ENCODE measurements around the gene LEKR1.
A peak's percentile ranks its signal among the peaks of the same experiment; 100 is the strongest.
"Not testable (repeated sequence)": the region's sequence is repeated elsewhere in the genome, so short reads cannot be mapped to it uniquely, and the experiment has no call there.

LEKR1 gene

DNA sequence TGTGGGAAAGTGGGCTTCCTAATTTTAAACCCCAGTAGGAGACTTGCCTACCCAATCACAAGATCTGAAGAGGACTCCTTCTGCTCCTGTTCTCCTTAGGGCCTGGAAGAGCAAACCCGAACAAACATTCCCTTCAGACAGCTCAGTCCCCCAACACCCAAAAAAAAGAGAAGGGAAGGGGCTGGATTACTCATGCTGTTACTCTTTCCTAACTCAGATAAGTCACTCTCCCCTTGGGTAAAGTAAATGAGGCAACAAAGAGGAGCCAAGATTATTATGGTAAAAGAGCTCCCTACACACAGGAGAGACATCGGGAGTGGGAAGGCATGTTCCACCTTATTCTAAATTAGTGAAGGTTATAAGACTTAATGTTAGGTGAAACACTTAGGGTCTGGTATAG, 18.1 kb upstream of the LEKR1 start:
- DNase-seq (ENCODE audit: low spot score): no peak

DNA sequence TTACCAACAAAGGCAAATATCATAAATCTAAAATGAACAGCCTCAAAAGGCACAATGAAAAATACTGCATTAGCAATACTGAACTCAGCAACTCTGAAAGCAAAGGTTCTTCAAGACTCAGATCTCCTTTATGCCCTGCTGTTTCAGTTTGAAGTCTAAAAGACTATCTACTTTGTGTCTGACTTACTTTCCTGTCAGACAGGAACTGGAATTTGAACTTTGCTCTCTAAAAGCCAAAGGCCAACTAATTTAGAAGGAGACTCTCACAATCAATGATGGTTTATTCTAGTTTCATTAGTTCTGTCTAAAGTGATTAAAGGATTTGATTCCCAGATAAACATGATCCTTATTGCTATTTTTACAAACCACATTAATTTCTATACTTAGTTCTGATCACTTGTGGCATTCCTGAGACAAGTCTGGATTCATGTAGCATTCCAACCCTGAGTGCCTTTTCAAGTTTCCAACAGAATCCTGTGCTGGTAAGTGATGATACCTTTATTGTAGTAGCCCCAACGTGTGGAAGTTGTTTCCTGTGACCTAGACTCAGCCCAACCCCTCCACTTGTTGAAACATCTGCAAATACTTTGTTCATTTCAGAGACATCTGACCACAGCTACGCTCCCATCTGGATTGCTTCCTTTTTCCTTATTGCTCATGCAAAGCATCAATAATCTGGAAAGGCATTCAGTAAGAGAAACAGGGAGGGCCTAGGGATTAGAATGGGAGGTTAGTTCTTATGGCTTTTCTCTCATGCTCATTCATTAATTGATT, 14.9 kb upstream of the LEKR1 start:
- no peak for DNase-seq (ENCODE audit: low spot score)

DNA sequence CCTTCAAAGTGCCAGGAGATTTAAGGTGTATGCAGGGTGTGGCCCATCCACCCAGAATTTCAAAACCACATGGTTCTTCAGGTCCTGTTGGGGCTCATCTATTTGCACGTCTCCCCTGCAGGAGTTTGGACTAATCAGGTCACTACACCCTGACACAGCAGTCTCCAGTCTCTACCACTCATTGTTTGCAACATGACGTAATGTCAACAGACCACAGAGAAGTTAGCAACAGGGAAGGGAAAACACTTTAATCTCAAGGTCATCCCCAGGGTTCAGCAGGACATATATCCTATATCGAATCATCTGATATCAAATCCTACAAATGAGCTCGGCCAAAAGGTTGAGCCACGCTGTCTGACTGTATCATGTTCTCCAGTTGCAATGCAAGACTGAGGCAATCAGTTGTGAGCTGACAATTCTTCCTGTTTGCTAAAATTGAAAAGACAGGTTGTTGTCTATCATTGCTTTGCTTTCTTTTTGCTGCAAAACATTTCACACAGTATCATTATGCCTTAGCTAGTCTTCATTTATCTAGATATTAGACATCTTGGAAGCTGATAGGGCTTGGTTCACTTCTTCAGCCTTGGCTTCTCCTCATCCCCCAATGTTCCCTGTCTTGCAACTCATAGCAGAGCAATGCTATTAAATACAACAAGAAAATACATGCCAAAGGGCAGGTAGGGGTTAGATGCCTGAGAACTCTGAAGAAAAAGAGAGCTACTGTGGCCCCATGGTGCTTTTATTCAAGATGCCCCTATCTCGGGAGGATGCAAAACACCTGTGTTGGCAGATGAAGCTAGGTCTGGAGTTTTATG, 13.4 kb upstream of the LEKR1 start:
- no peak for DNase-seq (ENCODE audit: low spot score)

DNA sequence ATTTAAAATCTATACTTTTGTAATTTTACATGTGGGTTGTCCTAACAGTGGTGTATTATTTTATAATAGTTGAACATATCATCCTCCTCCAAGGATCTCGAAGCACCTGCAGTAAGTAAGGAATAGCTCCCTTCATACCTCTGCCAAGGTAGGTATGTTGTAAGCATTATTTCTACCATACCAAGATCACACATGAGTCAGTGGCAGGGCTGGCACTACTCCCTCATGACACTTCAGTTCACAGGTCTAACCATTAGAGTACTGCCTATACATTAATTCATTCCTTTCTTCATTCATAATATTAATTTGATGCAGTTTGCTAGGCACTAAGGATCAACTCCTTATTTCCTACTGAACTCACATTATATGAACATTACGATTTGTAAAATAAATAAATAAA, 11.9 kb upstream of the LEKR1 start:
- DNase-seq (ENCODE audit: low spot score): no peak

DNA sequence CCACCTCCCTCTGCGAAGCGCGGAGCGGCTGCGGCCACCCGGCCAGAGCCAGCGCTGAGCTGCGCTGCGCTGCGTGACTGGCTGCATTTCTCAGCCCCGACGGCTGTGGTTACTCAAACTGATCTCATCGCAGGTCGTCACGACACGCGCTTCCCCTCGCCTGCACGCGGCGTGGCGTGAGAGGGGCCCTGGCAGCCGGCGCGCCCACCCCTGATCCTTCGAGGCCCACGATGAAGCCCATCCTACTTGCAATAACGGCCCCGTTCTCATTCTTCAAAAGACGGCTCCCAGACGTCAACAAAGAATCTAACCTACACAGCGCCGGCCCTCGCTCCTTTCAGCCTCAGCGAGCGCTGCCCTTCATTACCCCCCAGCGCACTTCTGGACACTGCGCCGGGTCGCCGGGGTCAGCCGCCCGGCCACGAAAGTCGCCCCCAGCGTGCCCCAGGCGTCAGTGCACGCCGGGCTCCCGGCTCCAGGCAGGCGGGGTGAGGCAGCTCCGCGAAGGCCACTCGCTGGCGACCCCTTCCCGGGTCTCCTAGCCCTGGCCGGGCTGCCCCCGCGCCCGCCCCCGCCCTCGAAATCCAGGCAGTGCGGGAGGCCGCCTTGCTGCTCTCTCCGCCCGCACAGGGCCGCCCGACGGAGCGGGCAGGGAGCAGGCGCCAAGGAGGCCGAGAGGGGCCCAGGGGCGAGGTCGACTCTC, 9.9 kb upstream of the LEKR1 start:
- DNase-seq (ENCODE audit: low spot score): no peak

DNA sequence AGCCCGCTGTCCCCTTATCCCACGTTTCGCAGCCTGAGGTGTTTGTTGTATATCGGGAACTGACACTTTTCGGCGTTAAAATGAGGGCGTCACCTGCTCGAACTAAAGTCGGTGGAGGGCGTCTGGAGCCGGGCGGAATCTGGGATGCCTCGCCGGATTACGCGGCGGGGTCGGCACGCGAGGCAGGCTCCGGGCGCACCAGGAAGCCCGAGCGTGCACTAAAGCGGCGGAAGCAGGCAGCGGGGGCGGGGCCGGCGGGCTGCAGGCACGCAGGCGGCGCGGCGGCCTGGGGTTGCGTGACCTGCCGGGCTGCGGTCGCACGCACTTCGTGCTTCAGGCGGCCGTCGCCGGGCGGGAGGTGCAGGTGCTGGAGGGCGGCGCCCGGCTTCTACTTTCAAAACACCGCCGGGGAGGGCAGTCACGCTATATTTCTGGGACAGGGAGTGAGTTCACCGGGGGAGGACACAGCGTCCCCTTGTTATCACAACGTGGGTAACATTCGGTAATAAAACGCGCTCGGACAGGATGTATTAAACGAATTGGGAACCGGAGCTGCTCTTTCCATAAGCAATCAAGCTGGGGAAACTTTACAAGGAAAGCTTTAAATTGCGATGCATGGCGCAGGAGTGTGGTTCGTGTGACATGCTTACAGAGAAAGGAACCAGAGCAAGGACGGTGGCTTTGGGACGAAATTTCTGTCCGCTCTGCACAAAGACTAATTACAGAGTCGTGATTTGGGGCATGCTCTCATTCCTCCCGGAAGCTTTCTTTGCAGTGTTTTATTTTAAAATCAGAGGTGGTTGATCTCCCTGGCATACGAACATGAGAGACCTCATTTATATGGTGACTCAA, 9.1 kb upstream of the LEKR1 start:
- peak; percentile 55 for DNase-seq (ENCODE audit: low spot score)

DNA sequence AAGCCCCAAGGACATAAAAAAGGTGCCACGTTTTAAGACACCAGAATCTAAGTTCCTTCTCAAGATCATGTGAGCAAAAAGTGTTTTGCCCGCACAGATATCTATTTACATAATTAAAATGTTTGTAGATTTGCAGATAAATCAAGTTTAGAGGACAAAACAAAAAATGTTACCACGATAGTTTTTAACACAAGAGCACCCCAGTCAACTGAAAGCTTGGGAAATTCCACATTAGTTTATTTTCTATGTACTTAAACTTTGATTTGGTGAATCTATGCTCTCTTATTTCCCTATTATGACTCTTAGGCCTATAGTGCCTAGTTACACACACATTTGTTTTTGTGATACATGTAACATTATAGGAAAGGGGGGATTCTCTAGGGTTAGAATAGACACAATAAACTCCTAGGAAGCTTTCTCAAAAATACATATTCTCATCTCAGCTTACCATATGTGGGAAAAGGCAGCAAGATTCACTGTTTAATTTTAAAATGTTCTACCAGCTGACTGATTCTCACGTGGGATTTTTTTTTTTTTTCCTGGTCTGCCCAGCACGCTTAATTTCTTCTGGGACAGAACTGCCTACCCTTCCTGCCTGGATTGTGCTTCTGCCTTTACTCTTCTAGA, 8.4 kb upstream of the LEKR1 start:
- DNase-seq (ENCODE audit: low spot score): no peak

DNA sequence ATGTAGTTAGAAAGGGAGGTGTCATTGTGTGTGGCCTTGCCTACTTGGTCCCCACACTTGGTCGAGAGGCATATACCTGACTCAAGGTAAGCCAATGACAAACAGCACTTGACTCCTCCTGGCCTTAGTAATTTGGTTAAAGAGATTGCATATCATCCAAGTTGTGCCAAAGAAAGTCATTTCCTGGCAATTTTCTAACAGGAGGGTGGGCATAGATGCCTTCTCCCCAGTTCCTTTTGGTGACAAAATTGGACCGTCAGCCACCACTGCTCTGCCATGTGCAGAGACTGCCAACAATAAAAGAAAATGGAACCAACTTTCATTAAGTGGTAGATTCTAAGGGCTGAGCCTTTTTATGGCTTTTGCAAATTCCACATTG, 7.9 kb upstream of the LEKR1 start:
- no peak for DNase-seq (ENCODE audit: low spot score)

DNA sequence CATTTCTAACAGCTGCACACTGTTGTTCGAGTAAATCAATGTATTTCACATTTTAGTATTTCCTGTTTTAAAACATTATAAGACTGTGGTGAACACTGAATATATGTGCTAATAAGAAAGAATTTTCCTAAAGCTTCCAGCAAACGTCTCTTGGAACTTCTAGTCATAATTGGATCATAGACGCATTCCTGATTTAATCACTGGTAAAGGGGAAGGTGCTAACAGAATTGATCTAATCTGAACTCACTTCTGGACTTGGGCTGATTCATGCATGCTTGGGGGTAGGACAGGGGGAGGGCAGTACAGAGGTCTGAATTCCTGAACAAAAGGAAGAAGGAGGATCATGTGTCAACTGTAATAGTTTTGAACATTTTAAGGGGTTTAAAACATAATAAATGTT, 7.3 kb upstream of the LEKR1 start:
- DNase-seq (ENCODE audit: low spot score): no peak

DNA sequence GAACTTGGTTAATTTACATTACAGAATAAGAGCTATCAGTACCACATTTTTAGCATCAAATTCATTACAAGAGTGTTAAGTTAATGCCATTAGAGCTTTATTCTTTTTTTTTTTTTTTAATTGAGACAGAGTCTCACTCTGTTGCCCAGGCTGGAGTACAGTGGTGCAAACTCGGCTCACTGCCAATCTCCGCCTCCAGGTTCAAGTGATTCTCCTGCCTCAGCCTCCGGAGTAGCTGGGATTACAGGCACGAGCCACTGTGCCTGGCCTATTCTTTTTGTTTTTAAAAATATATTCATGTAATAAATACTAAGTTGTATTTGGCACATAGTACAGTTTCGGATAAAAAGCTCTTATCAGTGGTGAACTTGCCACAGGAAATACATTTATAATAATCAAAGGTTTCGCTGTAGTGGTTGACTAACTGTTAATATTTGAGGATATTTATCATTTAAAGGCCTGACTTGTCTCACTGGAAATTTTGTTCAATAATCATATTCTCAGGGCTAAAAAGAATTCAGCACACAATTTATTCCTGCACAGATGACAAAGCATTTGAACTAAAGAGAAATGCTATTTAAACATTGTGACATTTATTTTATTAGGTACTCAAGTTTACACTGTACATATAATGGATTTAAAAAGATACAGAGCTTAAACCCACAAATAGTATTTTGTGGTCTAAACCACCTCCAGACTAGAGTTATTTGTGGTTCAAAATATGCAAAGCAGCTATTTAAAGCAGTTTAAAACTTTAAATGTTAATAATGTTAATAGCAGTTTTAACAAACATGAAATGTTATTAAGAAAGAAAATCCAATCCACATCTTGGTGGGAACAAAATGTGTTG, 6.1 kb upstream of the LEKR1 start:
- no peak for DNase-seq (ENCODE audit: low spot score)

DNA sequence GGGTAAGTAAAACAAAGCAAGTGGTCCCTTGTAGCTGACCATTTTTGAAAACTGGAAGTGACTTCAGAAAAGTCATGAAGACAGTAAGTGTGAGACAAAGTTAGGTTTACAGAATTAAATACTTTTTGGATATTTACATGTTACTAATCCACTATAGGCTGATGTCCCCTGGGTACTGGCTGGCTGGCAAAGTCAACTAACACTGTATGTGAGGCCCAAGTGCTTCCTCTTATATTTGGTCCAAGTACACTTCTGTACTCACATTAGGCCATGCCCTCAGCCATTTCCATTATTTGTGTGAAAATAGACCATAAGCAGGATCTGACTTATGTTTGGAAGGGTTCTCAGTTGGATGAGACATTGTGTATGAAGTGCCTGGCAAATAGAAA, 5.5 kb upstream of the LEKR1 start:
- no peak for DNase-seq (ENCODE audit: low spot score)

DNA sequence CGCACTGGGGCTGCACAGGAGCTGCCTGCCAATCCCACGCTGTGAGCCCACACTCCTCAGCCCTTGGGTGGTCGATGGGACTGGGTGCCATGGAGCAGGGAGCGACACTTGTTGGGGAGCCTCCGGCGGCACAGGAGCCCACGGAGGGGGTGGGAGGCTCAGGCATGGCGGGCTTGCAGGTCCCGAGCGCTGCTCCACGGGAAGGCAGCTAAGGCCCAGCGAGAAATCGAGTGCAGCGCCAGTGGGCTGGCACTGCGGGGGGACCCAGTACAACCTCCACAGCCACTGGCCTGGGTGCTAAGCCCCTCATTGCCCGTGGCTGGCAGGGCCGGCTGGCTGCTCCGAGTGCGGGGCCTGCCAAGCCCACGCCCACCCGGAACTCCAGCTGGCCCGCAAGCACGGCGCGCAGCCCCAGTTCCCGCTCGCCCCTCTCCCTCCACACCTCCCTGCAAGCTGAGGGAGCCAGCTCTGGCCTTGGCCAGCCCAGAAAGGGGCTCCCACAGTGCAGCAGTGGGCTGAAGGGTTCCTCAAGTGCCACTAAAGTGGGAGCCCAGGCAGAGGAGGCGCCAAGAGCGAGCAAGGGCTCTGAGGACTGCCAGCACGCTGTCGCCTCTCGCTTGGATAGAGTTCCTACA, 3.4 kb upstream of the LEKR1 start:
- not testable (repeated sequence) for DNase-seq (ENCODE audit: low spot score)

DNA sequence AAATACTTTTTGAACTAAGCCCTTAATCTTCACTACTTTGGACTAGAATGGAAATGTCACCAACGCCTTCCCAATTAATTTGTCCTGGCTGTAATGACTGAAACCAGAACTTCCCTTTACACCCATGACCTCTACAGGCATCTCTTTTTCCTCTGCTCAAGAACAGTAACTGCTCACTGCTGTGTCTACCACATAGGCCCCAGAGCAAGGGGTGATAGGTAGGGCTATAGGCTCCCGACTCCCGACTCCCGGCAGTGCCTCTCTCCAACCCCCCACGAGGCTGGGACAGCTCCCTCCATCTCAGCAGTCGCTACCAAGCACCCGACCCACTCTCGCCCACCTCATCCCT, 384 bp upstream of the LEKR1 start:
- no peak for DNase-seq (ENCODE audit: low spot score)

DNA sequence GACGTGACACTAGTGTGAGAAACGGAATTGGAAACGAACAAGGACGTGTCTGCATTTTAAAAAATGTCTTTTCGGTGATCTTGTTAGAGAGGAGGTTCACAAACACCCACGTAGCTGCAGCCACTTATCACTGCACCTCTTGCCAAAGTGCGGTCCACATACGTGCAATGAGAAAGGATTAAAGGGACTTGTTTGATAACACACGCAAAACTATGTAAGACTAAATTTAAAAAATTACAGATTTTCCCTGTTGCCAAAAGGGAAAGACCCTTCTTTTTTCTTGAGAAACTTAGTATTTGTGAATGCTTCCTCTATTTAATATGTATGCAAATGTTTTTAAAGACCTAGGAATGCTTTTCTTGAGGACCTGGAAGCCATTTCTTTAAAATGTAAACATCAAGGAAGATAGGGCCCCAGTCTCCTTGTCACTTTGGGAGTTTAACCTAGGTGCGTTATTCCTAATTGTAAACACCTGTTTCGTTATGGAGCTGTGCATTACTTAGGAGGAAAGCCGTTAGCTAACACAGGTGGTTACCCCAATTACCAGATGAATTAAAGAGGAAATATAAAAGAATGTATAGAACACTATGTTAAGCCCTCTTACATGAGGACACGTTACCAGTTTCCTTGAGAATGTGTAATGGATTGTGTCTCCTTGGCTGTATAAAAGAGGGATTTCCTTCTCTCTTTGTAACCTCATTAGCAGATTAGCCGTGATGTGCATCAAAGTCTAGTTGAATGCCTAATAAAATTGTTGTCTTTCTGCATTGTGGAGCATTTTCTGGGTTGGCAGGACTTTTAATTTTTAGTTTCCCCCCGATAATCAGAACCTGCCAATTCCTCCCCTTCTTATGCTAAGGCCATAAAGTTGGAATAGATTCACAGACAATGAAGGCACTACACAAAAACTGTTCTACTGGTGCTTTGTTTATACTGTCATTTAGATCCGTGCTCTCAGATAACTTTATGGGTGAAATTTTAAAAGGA, 1.0 kb downstream of the LEKR1 start:
- peak; percentile 56 for DNase-seq (ENCODE audit: low spot score)

DNA sequence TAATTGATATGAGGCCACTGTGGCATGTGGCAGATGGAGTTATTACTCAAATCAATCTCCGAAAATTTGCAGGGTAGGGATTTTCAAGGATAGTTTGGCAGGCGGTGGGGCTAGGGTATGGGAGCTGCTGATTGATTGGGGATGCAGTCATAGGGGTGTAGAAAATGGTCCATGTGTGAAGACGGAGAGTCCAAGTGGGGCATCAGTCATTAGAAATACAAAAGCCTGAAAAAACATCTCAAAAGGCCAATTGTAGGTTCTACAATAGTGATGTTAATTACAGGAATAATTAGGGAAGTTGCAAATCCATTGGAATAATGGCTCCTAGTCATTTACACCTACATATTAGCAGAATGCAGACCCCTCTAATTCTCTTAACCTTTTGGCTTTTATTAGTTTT, 4.9 kb downstream of the LEKR1 start:
- no peak for DNase-seq (ENCODE audit: low spot score)

DNA sequence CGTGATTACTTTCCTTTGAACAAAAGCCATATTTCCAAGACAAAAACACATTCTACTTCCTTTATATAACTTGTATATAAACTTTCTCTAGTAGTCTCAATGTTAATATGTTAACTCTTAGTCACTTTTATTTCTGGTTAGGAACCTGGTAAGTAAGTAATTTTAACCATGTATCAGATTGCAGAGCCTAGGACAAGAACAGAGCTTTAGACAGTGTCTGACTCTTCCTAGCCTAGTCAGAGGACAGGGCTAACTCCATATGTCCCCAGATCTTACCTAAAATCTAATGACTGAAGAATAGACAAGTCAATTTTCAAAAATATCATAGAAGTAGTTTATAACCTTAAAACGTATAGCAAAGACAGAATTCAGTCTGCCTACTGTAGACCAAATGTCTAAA, 8.3 kb downstream of the LEKR1 start:
- no peak for DNase-seq (ENCODE audit: low spot score)

DNA sequence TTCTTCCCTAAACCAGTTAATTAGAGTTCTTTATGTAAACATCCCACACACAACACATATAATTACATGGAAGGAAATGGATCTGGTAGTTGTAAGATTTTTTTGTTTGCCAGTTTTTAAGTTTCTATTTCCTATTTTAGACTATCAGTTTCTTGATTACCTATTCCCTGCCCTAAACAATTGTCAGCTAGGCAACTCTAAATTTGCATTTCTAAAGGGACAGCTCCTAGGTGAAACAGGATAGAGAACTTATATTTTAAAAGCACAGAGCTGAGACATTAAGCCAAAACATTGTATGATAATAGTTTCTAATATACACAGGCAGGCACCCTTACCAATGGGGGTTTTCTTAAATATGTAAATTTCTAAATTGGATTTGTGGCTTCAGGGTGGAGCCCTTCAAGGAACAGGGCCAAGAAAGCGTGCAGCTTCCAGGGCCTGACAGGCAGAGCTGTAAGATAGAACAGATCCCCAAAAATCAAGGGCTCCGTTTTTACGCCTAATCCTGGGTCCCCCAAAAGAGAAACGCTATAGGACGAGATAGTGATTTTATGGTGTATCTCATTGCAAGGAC, 8.9 kb downstream of the LEKR1 start:
- DNase-seq (ENCODE audit: low spot score): no peak

DNA sequence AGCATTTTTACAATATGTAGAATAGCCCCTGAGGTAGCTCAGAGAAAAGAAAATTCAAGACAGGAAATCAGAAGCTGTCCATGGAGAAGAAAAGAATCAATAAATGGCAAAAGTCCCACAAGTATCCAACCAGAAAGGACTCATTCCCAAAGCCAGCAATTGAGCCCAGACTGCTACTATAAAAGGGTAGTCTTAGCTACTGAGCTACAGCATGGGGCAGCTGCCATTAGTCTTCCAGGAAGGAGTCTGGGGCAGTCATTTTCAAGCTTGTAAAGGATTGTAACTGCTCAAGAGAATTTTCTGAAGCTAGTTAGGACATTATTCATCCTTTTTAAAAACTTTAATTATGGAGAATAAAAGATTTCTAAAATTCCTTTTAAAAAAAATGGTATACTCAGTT, 10.5 kb downstream of the LEKR1 start:
- DNase-seq (ENCODE audit: low spot score): no peak

DNA sequence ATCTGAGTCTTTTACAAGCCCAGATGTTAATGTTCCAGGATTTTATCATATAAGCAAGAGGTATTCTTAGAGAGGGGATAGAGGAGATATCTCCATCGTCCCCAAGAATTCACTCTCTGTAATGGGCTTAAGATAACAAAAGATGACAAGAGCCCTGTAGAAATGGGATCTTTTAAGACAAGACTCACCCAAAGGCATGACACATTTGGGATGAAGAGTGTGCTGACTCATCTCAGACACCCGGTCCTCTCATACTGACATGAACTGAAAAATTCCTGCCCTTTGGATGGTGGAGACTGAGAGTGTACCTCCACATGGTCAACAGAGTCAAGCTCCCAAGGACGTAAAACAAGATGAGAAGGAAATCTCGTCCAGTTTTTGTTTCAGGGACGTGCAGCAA, 11.0 kb downstream of the LEKR1 start:
- no peak for DNase-seq (ENCODE audit: low spot score)
